Gastroesophageal sphincter (tissue), 4 donors: ENCODE measurements around the gene OR7A17. TPM values are rescaled to one million over a fixed set of nuclear protein-coding genes. Genes with fewer than 3 reads are reported as not detected.

Experiments
- ATAC-seq: fragments of 150-250 bp; one replicate; pipeline ENCODE4 v1.9.1; 2016; ENCODE audit warnings: mild to moderate bottlenecking, moderate library complexity
- H3K27ac ChIP-seq, 4 donors: fragments of 200-600 bp; sonication (generic) in 3 of 4; 1 replicate in 3 of 4; 2 replicates in 1 of 4; pipeline ENCODE4 v1.5.1; 2016 to 2019
- H3K27me3 ChIP-seq: fragments of 200-600 bp; sonication (generic); one replicate; pipeline ENCODE4 v1.5.1; 2019
- H3K36me3 ChIP-seq, 2 donors: fragments of 200-600 bp; sonication (generic); one replicate each; pipeline ENCODE4 v1.5.1; 2019; ENCODE audit warnings: control low read depth in 1 of 2
- H3K4me1 ChIP-seq, 3 donors: fragments of 200-600 bp; sonication (generic); 1 replicate in 2 of 3; 2 replicates in 1 of 3; pipeline ENCODE4 v1.5.1; 2016 to 2019; ENCODE audit warnings: control low read depth in 2 of 3
- H3K4me3 ChIP-seq, 2 donors: fragments of 200-600 bp; sonication (generic); one replicate each; pipeline ENCODE4 v1.5.1; 2019; ENCODE audit warnings: mild to moderate bottlenecking in 1 of 2, moderate library complexity in 1 of 2
- H3K9me3 ChIP-seq, 3 donors: fragments of 200-600 bp; sonication (generic); one replicate each; pipeline ENCODE4 v1.5.1; 2017 to 2019; ENCODE audit warnings: control low read depth in 2 of 3
- EP300 ChIP-seq: sonication (generic); formaldehyde crosslinking; IDR thresholded peaks from one replicate; pipeline ENCODE4 v1.6.1; 2017; ENCODE audit warnings: antibody characterized with exemption, mild to moderate bottlenecking
- POLR2A ChIP-seq, 2 donors: fragments of 450-650 bp; IDR thresholded peaks; one replicate each; pipeline ENCODE4 v1.6.1; 2017; ENCODE audit warnings: antibody characterized with exemption in 2 of 2, mild to moderate bottlenecking in 2 of 2, moderate library complexity in 1 of 2
- POLR2AphosphoS5 ChIP-seq: sonication (generic); formaldehyde crosslinking; IDR thresholded peaks from one replicate; pipeline ENCODE4 v1.6.1; 2017; ENCODE audit warnings: antibody characterized with exemption
- WGBS, 2 donors: methylation state at CpG; one replicate each; pipeline ENCODE4 v1.1.5; 2018; ENCODE audit warnings: low coverage in 1 of 2; 5-methylcytosine and 5-hydroxymethylcytosine counted together
- total RNA-seq, 4 donors: library from RNA; depleted of rRNA; stranded (reverse); fragments of >200 nt; gene quantifications; one replicate each; pipeline ENCODE4 v1.1.0, GENCODE V29; 2016
- TF ChIP-seq, protein P1 (sequence below), 4 experiments: fragments of 200-600 bp in 2 of 4; fragments of 450-650 bp in 2 of 4; sonication (generic) in 1 of 4; IDR thresholded peaks; one replicate each; pipeline ENCODE4 v1.5.1; 2017 to 2019; ENCODE audit warnings: antibody characterized with exemption in 4 of 4, mild to moderate bottlenecking in 2 of 4, moderate library complexity in 2 of 4

Gene OR7A17
- not detected for total RNA-seq

DNA sequence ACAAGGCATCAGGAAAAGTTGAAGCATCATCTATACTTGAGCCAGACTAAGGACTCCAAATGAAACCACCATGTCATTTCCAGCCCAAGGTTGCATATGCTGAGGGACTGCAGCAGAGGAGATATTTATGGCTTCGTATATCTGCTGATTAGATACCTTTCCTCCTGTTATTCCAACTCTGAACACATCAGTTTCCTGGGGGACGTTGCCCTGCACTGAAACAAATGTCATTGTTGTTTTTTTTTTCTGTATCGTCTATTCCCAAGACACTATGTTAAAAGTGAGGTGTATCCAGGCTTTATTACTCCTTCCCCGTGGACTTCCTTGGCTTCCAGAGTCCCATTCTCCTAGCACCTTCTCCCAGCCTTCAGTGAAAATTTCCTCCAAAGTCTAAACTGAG lies at the start of gene OR7A17:
TSS of gene OR7A17 (minus strand) at position 101 of the 400 bp plus-strand sequence. CDS start 4,777 bp downstream, outside the sequence.
- no peak within 1 kb of the TSS for H3K27ac ChIP-seq
- 57 to 72% methylated on average over 3 to 4 of the region's 4 CpGs for WGBS, 2 donors
- TF ChIP-seq POLR2A (IDR thresholded peaks at IDR 0.05) (no peak), EP300 (no peak), POLR2AphosphoS5 (no peak)
- TF ChIP-seq, protein P1, sequence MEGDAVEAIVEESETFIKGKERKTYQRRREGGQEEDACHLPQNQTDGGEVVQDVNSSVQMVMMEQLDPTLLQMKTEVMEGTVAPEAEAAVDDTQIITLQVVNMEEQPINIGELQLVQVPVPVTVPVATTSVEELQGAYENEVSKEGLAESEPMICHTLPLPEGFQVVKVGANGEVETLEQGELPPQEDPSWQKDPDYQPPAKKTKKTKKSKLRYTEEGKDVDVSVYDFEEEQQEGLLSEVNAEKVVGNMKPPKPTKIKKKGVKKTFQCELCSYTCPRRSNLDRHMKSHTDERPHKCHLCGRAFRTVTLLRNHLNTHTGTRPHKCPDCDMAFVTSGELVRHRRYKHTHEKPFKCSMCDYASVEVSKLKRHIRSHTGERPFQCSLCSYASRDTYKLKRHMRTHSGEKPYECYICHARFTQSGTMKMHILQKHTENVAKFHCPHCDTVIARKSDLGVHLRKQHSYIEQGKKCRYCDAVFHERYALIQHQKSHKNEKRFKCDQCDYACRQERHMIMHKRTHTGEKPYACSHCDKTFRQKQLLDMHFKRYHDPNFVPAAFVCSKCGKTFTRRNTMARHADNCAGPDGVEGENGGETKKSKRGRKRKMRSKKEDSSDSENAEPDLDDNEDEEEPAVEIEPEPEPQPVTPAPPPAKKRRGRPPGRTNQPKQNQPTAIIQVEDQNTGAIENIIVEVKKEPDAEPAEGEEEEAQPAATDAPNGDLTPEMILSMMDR (IDR thresholded peaks at IDR 0.05), result no peak
- H3K4me3 ChIP-seq, result no peak within 1 kb of the TSS
- H3K9me3 ChIP-seq, result peaks cover 0 to 3% (median 0%) of the 10 kb centered on the region in 3 donors
- ATAC-seq, result no peak
- peaks cover 0 to 6% (median 0%) of the 10 kb centered on the region in 3 donors for H3K4me1 ChIP-seq
- no peaks in the 10 kb centered on the region for H3K36me3 ChIP-seq
- peaks cover 26% of the 10 kb centered on the region for H3K27me3 ChIP-seq

DNA sequence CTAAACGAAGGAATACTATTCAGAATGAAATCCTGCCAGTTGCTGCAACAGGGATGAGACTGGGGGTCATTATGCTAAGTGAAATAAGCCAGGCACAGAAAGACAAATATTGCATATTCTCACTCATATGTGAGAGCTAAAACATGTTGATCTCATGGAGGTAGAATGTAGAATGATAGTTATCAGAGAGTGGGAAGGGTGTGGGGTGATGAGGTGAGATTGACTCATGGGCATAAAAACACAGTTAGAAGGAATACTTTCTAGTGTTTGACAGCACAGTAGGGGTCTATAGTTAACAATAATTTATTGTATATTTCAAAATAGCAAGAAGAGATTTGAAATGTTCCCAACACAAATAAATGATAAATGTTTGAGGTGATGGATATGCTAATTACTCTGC lies 47.6 kb upstream of the OR7A17 start:
- no peaks in the 10 kb centered on the region for H3K4me1 ChIP-seq
- TF ChIP-seq EP300 (no peak), POLR2A (IDR thresholded peaks at IDR 0.05) (no peak), POLR2AphosphoS5 (no peak)
- TF ChIP-seq, protein P1 (IDR thresholded peaks at IDR 0.05), result no peak
- no peak for ATAC-seq
- no peak overlapping the region for H3K27ac ChIP-seq
- no peaks in the 10 kb centered on the region for H3K36me3 ChIP-seq
- WGBS, 2 donors, result 38 to 64% methylated on average over 1 of the region's 1 CpG
- H3K9me3 ChIP-seq, result peaks cover 0 to 8% (median 0%) of the 10 kb centered on the region in 3 donors
- H3K27me3 ChIP-seq, result peaks cover 18% of the 10 kb centered on the region
- no peak overlapping the region for H3K4me3 ChIP-seq

DNA sequence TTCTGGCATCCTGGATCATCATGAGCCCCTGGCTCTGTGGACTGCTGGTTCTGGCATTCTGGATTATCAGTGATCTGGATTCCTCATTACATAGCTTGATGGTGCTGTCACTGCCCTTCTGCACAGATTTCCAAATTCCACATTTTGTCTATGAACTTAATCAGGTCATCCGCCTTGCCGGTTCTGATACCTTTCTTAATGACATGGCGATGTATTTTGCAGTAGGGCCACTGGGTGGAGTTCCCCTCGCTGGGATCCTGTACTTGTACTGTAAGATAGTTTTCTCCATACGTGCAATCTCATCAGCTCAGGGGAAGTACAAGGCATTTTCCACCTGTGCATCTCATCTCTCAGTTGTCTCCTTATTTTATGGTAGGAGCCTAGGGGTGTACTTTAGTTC lies 30.9 kb upstream of the OR7A17 start:
- TF ChIP-seq POLR2AphosphoS5 (no peak), POLR2A (IDR thresholded peaks at IDR 0.05) (no peak), EP300 (no peak)
- TF ChIP-seq, protein P1 (IDR thresholded peaks at IDR 0.05), result no peak
- Histone ChIP-seq H3K27me3 (peaks cover 22% of the 10 kb centered on the region), H3K4me3 (no peak overlapping the region), H3K4me1 (no peaks in the 10 kb centered on the region), H3K9me3 (peaks cover 0 to 15% (median 0%) of the 10 kb centered on the region in 3 donors), H3K36me3 (no peaks in the 10 kb centered on the region), H3K27ac (no peak overlapping the region)
- WGBS, 2 donors, result 35 to 62% methylated on average over 5 of the region's 5 CpGs
- no peak for ATAC-seq

DNA sequence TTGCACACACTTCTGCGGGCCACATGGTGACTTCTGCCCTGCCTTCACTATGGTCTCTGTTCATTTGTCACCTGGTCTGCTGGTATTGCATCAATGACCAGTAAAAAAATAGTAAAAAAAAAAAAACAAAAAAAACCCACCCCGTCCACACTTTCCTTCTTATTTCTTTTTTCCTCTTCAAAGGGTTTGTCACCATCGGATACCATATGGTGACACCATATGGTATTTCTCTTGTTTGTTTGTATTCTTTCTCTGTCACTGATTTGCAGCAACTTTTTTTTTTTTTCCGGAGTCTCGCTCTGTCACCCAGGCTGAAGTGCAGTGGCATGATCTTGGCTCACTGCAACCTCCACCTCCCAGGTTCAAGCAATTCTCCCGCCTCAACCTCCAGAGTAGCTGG lies 29.2 kb upstream of the OR7A17 start:
- TF ChIP-seq, protein P1 (IDR thresholded peaks at IDR 0.05), result no peak
- TF ChIP-seq POLR2AphosphoS5, result no peak
- TF ChIP-seq POLR2A (IDR thresholded peaks at IDR 0.05), result no peak
- TF ChIP-seq EP300, result no peak
- WGBS, 2 donors, result 25 to 50% methylated on average over 4 to 6 of the region's 6 CpGs
- Histone ChIP-seq H3K27ac (no peak overlapping the region), H3K4me3 (no peak overlapping the region), H3K9me3 (peaks cover 0 to 15% (median 0%) of the 10 kb centered on the region in 3 donors), H3K36me3 (no peaks in the 10 kb centered on the region), H3K27me3 (peaks cover 28% of the 10 kb centered on the region), H3K4me1 (no peaks in the 10 kb centered on the region)
- ATAC-seq, result no peak

DNA sequence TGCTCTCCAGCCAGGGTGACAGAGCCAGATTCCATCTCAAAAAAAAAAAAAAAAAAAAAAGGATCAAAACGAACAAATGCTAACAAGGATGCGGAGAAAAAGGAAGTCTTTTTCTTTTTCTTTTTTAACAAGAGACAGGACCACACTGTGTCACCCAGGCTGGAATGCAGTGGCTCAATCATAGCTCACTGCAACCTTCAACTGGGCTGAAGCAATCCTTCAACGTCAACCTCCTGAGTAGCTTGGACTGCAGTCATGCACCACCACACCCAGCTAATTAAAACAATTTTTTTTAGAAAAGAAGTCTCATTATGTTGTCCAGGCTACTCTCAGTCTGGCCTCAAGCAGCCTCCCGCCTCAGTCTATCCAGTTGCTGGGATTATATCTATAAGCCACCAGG lies 20.8 kb upstream of the OR7A17 start:
- H3K4me1 ChIP-seq, result no peaks in the 10 kb centered on the region
- no peak for ATAC-seq
- H3K4me3 ChIP-seq, result no peak overlapping the region
- TF ChIP-seq POLR2AphosphoS5 (no peak), POLR2A (IDR thresholded peaks at IDR 0.05) (no peak), EP300 (no peak)
- TF ChIP-seq, protein P1 (IDR thresholded peaks at IDR 0.05), result no peak
- no peaks in the 10 kb centered on the region for H3K9me3 ChIP-seq
- no peak overlapping the region for H3K27ac ChIP-seq
- H3K36me3 ChIP-seq, result no peaks in the 10 kb centered on the region
- peaks cover 37% of the 10 kb centered on the region for H3K27me3 ChIP-seq
- 60 to 81% methylated on average over 4 of the region's 4 CpGs for WGBS, 2 donors
